HG03066 (cell line): ENCODE measurements around the gene SENP3.

Experiments
- ATAC-seq: cut with Tn5 transposase; IDR thresholded peaks from one replicate; pipeline ENCODE4 v1.9.1; 2021; ENCODE audit warnings: low read depth; ENCODE audit not compliant: unreplicated experiment

The SENP3 gene

GRCh38 chr17:7555320-7555948 is 6.3 kb upstream of the SENP3 start:
- no peak for ATAC-seq

GRCh38 chr17:7556627-7557026 is 5.1 kb upstream of the SENP3 start:
- ATAC-seq, result no peak

GRCh38 chr17:7557147-7557764 is 4.5 kb upstream of the SENP3 start:
- ATAC-seq, result no peak

GRCh38 chr17:7557775-7558543 is 3.8 kb upstream of the SENP3 start:
- ATAC-seq, result no peak

GRCh38 chr17:7558544-7559319 is 3.0 kb upstream of the SENP3 start, which contains the start of gene TNFSF13:
Gene TNFSF13, plus strand, starts transcription at chr17:7558750. Its CDS starts 290 bp downstream, at chr17:7559040.
- no peak for ATAC-seq

- ATAC-seq, result no peak
Observed at GRCh38 chr17:7559320-7560171, 2.2 kb upstream of the SENP3 start.

- no peak for ATAC-seq
Observed at GRCh38 chr17:7560172-7561027, 1.3 kb upstream of the SENP3 start.

GRCh38 chr17:7561028-7561575 is 617 bp upstream of the SENP3 start:
- no peak for ATAC-seq

- no peak for ATAC-seq
Observed at GRCh38 chr17:7562208-7562605, 488 bp downstream of the SENP3 start.

GRCh38 chr17:7563115-7563869 is 1.6 kb downstream of the SENP3 start:
- ATAC-seq, result no peak

- ATAC-seq, result no peak
Observed at GRCh38 chr17:7569571-7569970, 7.9 kb downstream of the SENP3 start.

- ATAC-seq, result no peak
Observed at GRCh38 chr17:7570351-7570750, 8.6 kb downstream of the SENP3 start.

- ATAC-seq, result no peak
Observed at GRCh38 chr17:7572338-7572587, 10.5 kb downstream of the SENP3 start.

- peak; percentile 88 for ATAC-seq
Observed at GRCh38 chr17:7572588-7573323, 11.0 kb downstream of the SENP3 start.

GRCh38 chr17:7573324-7574080 is 11.8 kb downstream of the SENP3 start:
- ATAC-seq, result no peak

GRCh38 chr17:7574176-7574953 is 12.6 kb downstream of the SENP3 start:
- no peak for ATAC-seq
